Activated naive CD4-positive, alpha-beta T cell treated with anti-CD3 and anti-CD28 coated beads, Interleukin-2, amount 50 U/mL, for 24 hours (primary cell): Measurements from ENCODE around the gene RPP14.
"Not testable (repeated sequence)": the region's sequence is repeated elsewhere in the genome, so short reads cannot be mapped to it uniquely, and the experiment has no call there.

Experiments used
- H3K27ac Mint-ChIP-seq: one replicate; pipeline ENCODE4 v1.8.0; 2021; ENCODE audit warnings: mild to moderate bottlenecking, mixed read lengths
- H3K27me3 Mint-ChIP-seq: one replicate; pipeline ENCODE4 v1.8.0; 2021; ENCODE audit warnings: mixed read lengths
- H3K36me3 Mint-ChIP-seq: one replicate; pipeline ENCODE4 v1.8.0; 2021; ENCODE audit warnings: mixed read lengths
- H3K4me1 Mint-ChIP-seq: one replicate; pipeline ENCODE4 v1.8.0; 2021; ENCODE audit warnings: mixed read lengths
- H3K4me3 Mint-ChIP-seq: one replicate; pipeline ENCODE4 v1.8.0; 2021; ENCODE audit warnings: mild to moderate bottlenecking, mixed read lengths
- H3K9me3 Mint-ChIP-seq: one replicate; pipeline ENCODE4 v1.8.0; 2021; ENCODE audit warnings: mixed read lengths

RPP14 gene

GRCh38 chr3:58305882-58306711 is at the start of gene RPP14, which contains the start of gene HTD2:
TSS of gene RPP14 (plus strand) at chr3:58306245. CDS start at chr3:58310330, 4,085 bp downstream.
TSS of gene HTD2 (plus strand) at chr3:58306520. CDS start at chr3:58317614, 11,094 bp downstream.
- peaks cover 7% of the 10 kb centered on the region for H3K36me3 Mint-ChIP-seq

GRCh38 chr3:58256511-58256910 is 49.5 kb upstream of the RPP14 start:
- Mint-ChIP-seq H3K27me3 (no peaks in the 10 kb centered on the region), H3K27ac (no peak overlapping the region), H3K9me3 (no peaks in the 10 kb centered on the region), H3K4me1 (no peaks in the 10 kb centered on the region), H3K4me3 (no peak overlapping the region), H3K36me3 (peaks cover 12% of the 10 kb centered on the region)

More at GRCh38 chr3:58305882-58306711, at the start of gene RPP14, which contains the start of gene HTD2:
- Mint-ChIP-seq H3K27me3 (peaks cover 9% of the 10 kb centered on the region), H3K9me3 (no peaks in the 10 kb centered on the region), H3K4me3 (peak within 1 kb of the TSS; percentile 100), H3K4me1 (peaks cover 38% of the 10 kb centered on the region), H3K27ac (peak within 1 kb of the TSS; percentile 100)

GRCh38 chr3:58258392-58259055 is 47.5 kb upstream of the RPP14 start:
- no peak overlapping the region for H3K4me3 Mint-ChIP-seq

DNA sequence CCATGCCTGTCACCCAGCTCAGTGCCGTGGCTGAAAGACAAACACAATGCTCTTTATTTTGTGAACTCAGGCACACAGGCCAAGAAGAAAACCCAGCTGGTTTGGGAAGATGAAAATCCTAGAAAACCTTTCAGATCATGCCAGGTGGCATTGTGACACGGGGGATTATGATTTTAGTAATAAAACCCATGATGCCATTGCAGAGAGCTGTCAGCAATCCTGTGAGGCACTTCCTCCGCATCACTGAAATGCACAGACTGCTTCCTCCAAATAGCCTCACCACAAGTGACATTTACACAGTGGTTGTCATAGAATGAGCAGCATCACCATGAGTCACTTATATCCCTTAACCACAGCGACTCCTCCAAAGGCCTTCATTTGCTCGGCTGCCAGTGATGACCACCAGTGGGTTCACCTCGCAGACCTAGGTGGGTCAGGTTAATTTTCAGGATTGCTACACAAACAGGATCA is 45.7 kb upstream of the RPP14 start:
- no peak overlapping the region for H3K4me3 Mint-ChIP-seq
- no peaks in the 10 kb centered on the region for H3K9me3 Mint-ChIP-seq
- H3K4me1 Mint-ChIP-seq: no peaks in the 10 kb centered on the region
- no peaks in the 10 kb centered on the region for H3K27me3 Mint-ChIP-seq
- no peak overlapping the region for H3K27ac Mint-ChIP-seq
- H3K36me3 Mint-ChIP-seq: peaks cover 12% of the 10 kb centered on the region

More at GRCh38 chr3:58258392-58259055, 47.5 kb upstream of the RPP14 start:
- H3K27me3 Mint-ChIP-seq: no peaks in the 10 kb centered on the region
- H3K9me3 Mint-ChIP-seq: no peaks in the 10 kb centered on the region
- H3K27ac Mint-ChIP-seq: no peak overlapping the region
- no peaks in the 10 kb centered on the region for H3K4me1 Mint-ChIP-seq
- H3K36me3 Mint-ChIP-seq: peaks cover 12% of the 10 kb centered on the region

DNA sequence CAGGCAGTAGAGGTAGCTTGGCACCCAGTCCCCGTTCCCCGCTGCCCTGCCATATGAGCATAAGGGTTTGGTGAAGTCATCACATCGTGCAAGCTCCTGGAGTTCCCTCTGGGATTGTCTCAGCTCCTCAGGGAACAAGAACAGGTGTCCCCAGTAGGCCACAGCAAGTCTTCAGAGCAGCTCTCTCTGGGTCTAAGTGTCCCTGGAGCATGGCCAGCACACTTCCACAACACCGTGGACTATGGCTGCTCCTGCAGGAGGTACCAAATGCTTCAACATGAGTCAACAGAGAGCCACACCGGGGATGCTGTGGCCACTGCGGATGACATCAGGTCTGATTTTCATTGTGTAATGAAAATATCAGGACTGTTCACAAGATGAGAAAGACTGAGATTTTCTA is 45.3 kb upstream of the RPP14 start:
- H3K27ac Mint-ChIP-seq: no peak overlapping the region
- no peak overlapping the region for H3K4me3 Mint-ChIP-seq
- H3K4me1 Mint-ChIP-seq: no peaks in the 10 kb centered on the region
- H3K27me3 Mint-ChIP-seq: no peaks in the 10 kb centered on the region
- H3K36me3 Mint-ChIP-seq: peaks cover 14% of the 10 kb centered on the region
- H3K9me3 Mint-ChIP-seq: no peaks in the 10 kb centered on the region

DNA sequence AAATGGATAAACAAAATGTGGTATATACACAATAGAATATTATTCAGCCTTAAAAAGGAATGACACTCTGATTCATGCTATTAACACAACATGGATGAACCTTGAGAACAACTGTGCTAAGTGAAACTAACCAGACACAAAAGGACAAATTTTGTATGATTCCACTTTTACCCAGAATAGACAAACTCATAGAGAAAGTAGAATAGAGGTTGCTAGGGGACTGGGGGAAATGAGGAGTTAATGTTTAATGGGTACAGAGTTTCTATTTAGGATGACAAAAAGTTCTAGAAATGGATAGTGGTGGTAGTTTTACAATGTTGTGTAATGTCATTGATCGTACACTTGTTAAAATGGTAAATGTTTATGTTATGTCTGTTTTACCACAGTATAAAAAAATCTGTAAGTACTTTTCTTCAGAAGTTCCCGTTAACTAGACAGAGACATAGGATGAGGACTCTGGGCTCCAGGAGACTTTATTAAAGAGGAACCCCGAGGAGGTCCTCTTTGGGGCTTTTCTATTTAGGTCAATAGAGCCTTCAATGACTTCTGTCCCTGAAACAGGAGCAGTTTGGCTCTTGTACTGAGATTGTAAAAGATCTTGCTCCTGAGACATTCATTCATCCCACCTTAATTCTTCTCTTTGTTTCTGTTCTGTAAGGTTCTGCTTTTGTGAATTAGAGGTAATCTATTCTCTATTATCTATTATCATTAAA is 43.9 kb upstream of the RPP14 start:
- H3K9me3 Mint-ChIP-seq: no peaks in the 10 kb centered on the region
- no peak overlapping the region for H3K4me3 Mint-ChIP-seq
- no peak overlapping the region for H3K27ac Mint-ChIP-seq
- no peaks in the 10 kb centered on the region for H3K27me3 Mint-ChIP-seq
- H3K4me1 Mint-ChIP-seq: no peaks in the 10 kb centered on the region
- peaks cover 10% of the 10 kb centered on the region for H3K36me3 Mint-ChIP-seq

GRCh38 chr3:58266577-58266976 is 39.5 kb upstream of the RPP14 start:
- Mint-ChIP-seq H3K4me3 (no peak overlapping the region), H3K27ac (no peak overlapping the region), H3K27me3 (no peaks in the 10 kb centered on the region)

DNA sequence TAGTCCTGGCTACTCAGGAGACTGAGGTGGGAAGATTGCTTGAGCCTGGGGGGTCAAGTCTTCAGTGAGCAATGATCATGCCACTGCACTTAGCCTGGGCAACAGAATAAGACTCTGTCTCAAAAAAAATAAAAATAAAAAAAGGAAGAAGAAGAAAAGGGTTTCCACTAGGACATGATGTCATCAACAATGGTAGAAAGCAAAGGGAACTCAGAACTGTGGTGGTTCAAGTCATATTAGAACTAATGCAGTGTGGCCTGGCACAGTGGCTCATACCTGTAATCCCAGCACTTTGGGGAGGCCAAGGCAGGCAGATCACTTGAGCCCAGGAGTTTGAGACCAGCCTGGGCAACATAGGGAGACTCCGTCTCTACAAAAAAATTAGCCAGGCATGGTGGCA is 38.5 kb upstream of the RPP14 start:
- not testable (repeated sequence) for H3K4me3 Mint-ChIP-seq, H3K27ac Mint-ChIP-seq, H3K27me3 Mint-ChIP-seq, H3K9me3 Mint-ChIP-seq, H3K4me1 Mint-ChIP-seq
- peaks cover 16% of the 10 kb centered on the region for H3K36me3 Mint-ChIP-seq

More at GRCh38 chr3:58266577-58266976, 39.5 kb upstream of the RPP14 start:
- no peaks in the 10 kb centered on the region for H3K9me3 Mint-ChIP-seq
- H3K36me3 Mint-ChIP-seq: peaks cover 16% of the 10 kb centered on the region
- no peaks in the 10 kb centered on the region for H3K4me1 Mint-ChIP-seq

DNA sequence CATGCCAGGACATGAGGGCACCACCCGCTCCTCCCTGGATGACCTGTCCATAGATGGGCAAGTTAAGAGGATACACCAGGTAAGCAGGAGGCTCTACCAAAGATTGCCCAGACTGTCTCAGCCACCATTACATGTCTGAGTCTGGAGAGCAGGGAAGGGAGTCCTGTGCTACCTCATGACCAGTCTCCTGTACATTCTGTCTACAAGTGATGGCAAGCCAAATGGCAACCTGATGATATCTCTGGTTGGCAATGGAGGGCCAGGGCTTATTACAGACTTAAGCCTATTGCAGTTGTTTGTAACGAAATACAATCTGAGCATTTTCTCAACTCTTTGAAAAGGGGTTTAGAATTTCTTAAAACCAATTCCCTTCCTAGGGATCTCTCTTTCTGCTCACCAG is 36.7 kb upstream of the RPP14 start:
- Mint-ChIP-seq H3K27me3 (no peaks in the 10 kb centered on the region), H3K27ac (no peak overlapping the region), H3K4me3 (no peak overlapping the region), H3K36me3 (peaks cover 22% of the 10 kb centered on the region), H3K9me3 (no peaks in the 10 kb centered on the region), H3K4me1 (peaks cover 7% of the 10 kb centered on the region)

GRCh38 chr3:58270485-58270884 is 35.6 kb upstream of the RPP14 start:
- no peak overlapping the region for H3K4me3 Mint-ChIP-seq
- no peaks in the 10 kb centered on the region for H3K27me3 Mint-ChIP-seq
- peaks cover 22% of the 10 kb centered on the region for H3K36me3 Mint-ChIP-seq
- peaks cover 7% of the 10 kb centered on the region for H3K4me1 Mint-ChIP-seq
- H3K27ac Mint-ChIP-seq: no peak overlapping the region
- H3K9me3 Mint-ChIP-seq: no peaks in the 10 kb centered on the region

DNA sequence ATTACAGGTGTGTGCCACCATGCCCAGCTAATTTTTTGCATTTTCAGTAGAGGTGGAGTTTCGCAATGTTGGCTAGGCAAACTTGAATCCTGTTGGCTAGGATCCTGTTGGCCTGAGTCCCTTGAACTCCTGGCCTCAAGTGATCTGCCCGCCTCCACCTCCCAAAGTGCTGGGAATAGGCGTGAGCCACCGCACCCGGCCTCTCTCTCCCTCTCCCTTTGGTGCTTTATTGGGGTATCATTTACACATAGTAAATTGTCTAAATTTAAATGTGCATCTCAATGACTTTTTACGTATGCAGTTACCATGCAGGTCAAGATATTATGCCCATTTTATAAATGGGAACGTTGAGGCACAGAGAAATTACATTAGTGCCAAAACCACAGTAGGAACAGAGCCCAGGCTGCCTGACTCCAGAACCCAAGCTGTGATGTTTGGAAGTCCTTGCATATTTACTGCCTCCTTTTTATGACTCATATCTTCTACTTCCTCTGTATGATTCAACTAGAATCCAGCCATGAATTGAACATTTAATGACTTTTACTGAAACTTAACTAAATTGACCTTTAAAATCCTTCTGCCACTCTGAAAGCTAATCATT is 34.0 kb upstream of the RPP14 start:
- H3K27ac Mint-ChIP-seq: peak overlapping the region; percentile 56
- H3K36me3 Mint-ChIP-seq: peaks cover 25% of the 10 kb centered on the region
- H3K27me3 Mint-ChIP-seq: no peaks in the 10 kb centered on the region
- peaks cover 7% of the 10 kb centered on the region for H3K4me1 Mint-ChIP-seq
- H3K4me3 Mint-ChIP-seq: peak overlapping the region; percentile 28
- H3K9me3 Mint-ChIP-seq: no peaks in the 10 kb centered on the region

DNA sequence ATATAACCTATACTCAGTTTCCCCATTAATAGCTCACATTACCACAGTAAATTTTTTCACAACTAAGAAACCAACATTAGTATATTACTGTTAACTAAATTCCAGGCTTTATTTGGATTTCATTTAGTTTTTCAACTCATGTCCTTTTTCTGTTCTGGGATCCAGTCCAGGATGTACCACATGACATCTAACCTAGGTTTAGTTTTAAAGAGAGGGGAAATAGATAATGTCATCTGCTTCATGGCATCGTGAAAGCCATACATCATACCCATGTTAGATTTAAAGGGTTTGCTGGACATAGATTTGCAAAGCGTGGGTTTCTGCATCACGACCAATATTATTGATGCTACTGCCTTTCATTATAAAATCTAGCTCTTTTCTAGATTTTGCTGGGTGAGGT is 33.2 kb upstream of the RPP14 start:
- Mint-ChIP-seq H3K27ac (no peak overlapping the region), H3K27me3 (no peaks in the 10 kb centered on the region), H3K4me1 (peaks cover 7% of the 10 kb centered on the region), H3K36me3 (peaks cover 25% of the 10 kb centered on the region), H3K9me3 (no peaks in the 10 kb centered on the region), H3K4me3 (no peak overlapping the region)

GRCh38 chr3:58273362-58273761 is 32.7 kb upstream of the RPP14 start:
- H3K27me3 Mint-ChIP-seq, H3K4me1 Mint-ChIP-seq, H3K4me3 Mint-ChIP-seq, H3K27ac Mint-ChIP-seq, H3K9me3 Mint-ChIP-seq: not testable (repeated sequence)
- peaks cover 23% of the 10 kb centered on the region for H3K36me3 Mint-ChIP-seq

DNA sequence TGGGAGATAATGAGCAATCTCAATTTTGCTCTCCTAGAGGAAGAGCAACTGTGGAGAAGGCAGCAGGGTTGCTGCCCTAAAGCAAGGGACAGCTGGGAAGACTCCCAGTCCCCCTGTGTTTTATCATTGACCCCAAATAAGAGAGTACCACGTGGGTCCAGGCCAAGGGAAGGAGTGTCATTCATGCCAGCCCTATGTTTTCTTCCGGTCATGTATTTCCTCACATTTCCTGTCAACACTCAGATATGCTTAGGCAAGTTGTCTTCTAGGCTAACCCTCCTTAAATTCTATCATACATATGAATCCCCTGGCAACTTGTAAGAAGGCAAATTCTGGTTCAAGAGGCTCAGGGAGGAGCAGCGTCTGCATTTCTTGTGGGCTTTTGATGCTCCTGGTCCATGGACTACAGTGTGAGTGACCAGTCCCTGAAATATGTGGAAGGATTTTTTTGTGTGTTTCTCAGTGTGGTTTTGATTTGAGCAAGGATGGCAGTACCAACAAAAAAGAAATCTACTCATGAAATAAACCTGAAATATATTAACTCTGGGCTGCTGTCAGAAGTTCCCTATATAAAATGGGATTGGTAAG is 31.9 kb upstream of the RPP14 start:
- no peaks in the 10 kb centered on the region for H3K9me3 Mint-ChIP-seq
- H3K27me3 Mint-ChIP-seq: no peaks in the 10 kb centered on the region
- H3K27ac Mint-ChIP-seq: no peak overlapping the region
- peaks cover 7% of the 10 kb centered on the region for H3K4me1 Mint-ChIP-seq
- no peak overlapping the region for H3K4me3 Mint-ChIP-seq
- H3K36me3 Mint-ChIP-seq: peaks cover 23% of the 10 kb centered on the region

DNA sequence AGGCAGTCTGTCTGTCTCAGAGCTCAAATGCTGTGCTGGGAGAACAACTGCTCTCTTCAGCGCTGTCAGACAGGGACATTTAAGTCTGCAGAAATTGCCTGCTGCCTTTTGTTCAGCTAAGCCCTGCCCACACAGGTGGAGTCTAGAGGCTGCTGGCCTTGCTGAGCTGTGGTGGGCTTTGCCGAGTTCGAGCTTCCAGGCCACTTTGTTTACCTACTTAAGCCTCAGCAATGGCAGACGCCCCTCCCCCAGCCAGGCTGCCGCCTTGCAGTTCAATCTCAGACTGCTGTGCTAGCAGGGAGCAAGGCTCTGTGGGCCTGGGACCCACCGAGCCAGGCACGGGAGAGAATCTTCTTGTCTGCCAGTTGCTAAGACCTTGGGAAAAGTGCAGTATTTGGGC is 25.0 kb upstream of the RPP14 start:
- H3K4me3 Mint-ChIP-seq: no peak overlapping the region
- H3K27me3 Mint-ChIP-seq: no peaks in the 10 kb centered on the region
- no peaks in the 10 kb centered on the region for H3K9me3 Mint-ChIP-seq
- no peaks in the 10 kb centered on the region for H3K4me1 Mint-ChIP-seq
- H3K36me3 Mint-ChIP-seq: peaks cover 20% of the 10 kb centered on the region
- H3K27ac Mint-ChIP-seq: no peak overlapping the region
